MM.1S (cell line): Measurements from ENCODE around the gene OGFOD3.

Experiments used
- DNase-seq: peaks from one replicate; pipeline ENCODE4 v3.0.0-alpha.2; 2015
- H2AFZ ChIP-seq: fragments of 300-600 bp; sonication (generic); 2 replicates; pipeline ENCODE4 v1.6.0; 2016; ENCODE audit warnings: antibody characterized with exemption, low read length
- H3F3A ChIP-seq: fragments of 300-600 bp; sonication (generic); 2 replicates; pipeline ENCODE4 v1.6.1; 2016; ENCODE audit warnings: mild to moderate bottlenecking, antibody characterized with exemption, low read length, moderate library complexity, mixed read lengths; ENCODE audit not compliant: insufficient read depth
- H3K27ac ChIP-seq: fragments of 300-600 bp; sonication (generic); 2 replicates; pipeline ENCODE4 v1.5.1; 2016; ENCODE audit warnings: mild to moderate bottlenecking, low read length
- H3K27me3 ChIP-seq: fragments of 300-600 bp; sonication (generic); replicated peaks from 2 replicates; pipeline ENCODE4 v1.6.0; 2016; ENCODE audit warnings: low read length; ENCODE audit not compliant: insufficient read depth
- H3K36me3 ChIP-seq: fragments of 300-600 bp; sonication (generic); replicated peaks from 2 replicates; pipeline ENCODE4 v1.6.1; 2016; ENCODE audit warnings: mild to moderate bottlenecking, low read length, mixed read lengths; ENCODE audit not compliant: insufficient read depth
- H3K4me1 ChIP-seq: fragments of 300-600 bp; sonication (generic); 2 replicates; pipeline ENCODE4 v1.6.1; 2016; ENCODE audit warnings: low read length, mixed read lengths
- H3K4me2 ChIP-seq: fragments of 300-600 bp; sonication (generic); 2 replicates; pipeline ENCODE4 v1.6.0; 2016; ENCODE audit warnings: low read depth, low read length
- H3K4me3 ChIP-seq: fragments of 300-600 bp; sonication (generic); 2 replicates; pipeline ENCODE4 v1.5.1; 2016; ENCODE audit warnings: low read length, mixed read lengths
- H3K79me2 ChIP-seq: fragments of 300-600 bp; sonication (generic); 2 replicates; pipeline ENCODE4 v1.6.1; 2016; ENCODE audit warnings: mixed run types, low read length, mixed read lengths
- H3K9ac ChIP-seq: fragments of 300-600 bp; sonication (generic); 2 replicates; pipeline ENCODE4 v1.6.1; 2016; ENCODE audit warnings: low read length, mixed read lengths
- H3K9me2 ChIP-seq: fragments of 300-600 bp; sonication (generic); replicated peaks from 2 replicates; pipeline ENCODE4 v1.6.1; 2016; ENCODE audit warnings: mild to moderate bottlenecking, low read length, mixed read lengths; ENCODE audit not compliant: insufficient read depth
- H3K9me3 ChIP-seq: fragments of 300-600 bp; sonication (generic); replicated peaks from 2 replicates; pipeline ENCODE4 v1.6.1; 2016; ENCODE audit warnings: mild to moderate bottlenecking, low read length, mixed read lengths; ENCODE audit not compliant: insufficient read depth
- H4K20me1 ChIP-seq: fragments of 300-600 bp; sonication (generic); 2 replicates; pipeline ENCODE4 v1.6.1; 2016; ENCODE audit warnings: mild to moderate bottlenecking, low read length, moderate library complexity, mixed read lengths; ENCODE audit not compliant: insufficient read depth
- CTCF ChIP-seq: fragments of 300-600 bp; sonication (generic); IDR thresholded peaks from 2 replicates; pipeline ENCODE4 v1.5.1; 2016; ENCODE audit warnings: antibody characterized with exemption, low read length, mixed read lengths
- EZH2 ChIP-seq: fragments of 300-600 bp; sonication (generic); optimal IDR thresholded peaks from 2 replicates; pipeline ENCODE3; 2017; ENCODE audit warnings: low read depth, mild to moderate bottlenecking, antibody characterized with exemption, low read length, mixed read lengths
- EZH2phosphoT487 ChIP-seq: fragments of 300-600 bp; sonication (generic); IDR thresholded peaks from 2 replicates; pipeline ENCODE4 v1.6.1; 2018; ENCODE audit warnings: antibody characterized with exemption, low read length

The OGFOD3 gene

GRCh38 chr17:82355770-82356427 is 62.5 kb downstream of the OGFOD3 start:
- TF ChIP-seq CTCF (no peak), EZH2 (no peak)
- no peaks in the 10 kb centered on the region for H3K9me2 ChIP-seq
- H3K36me3 ChIP-seq = no peaks in the 10 kb centered on the region
- H3K4me1 ChIP-seq = peaks cover 50% of the 10 kb centered on the region
- no peaks in the 10 kb centered on the region for H3K79me2 ChIP-seq
- no peak overlapping the region for H3K27ac ChIP-seq
- H3K9me3 ChIP-seq = no peaks in the 10 kb centered on the region
- peaks cover 18% of the 10 kb centered on the region for H3F3A ChIP-seq
- H3K4me2 ChIP-seq = no peak overlapping the region
- no peak overlapping the region for H3K4me3 ChIP-seq
- H3K27me3 ChIP-seq = no peaks in the 10 kb centered on the region
- H4K20me1 ChIP-seq = no peaks in the 10 kb centered on the region
- H3K9ac ChIP-seq = no peak overlapping the region
- H2AFZ ChIP-seq = no peak overlapping the region
- DNase-seq = no peak

- Histone ChIP-seq H3K4me2 (no peak overlapping the region), H3K79me2 (no peaks in the 10 kb centered on the region)
- TF ChIP-seq EZH2phosphoT487 (no peak), EZH2 (no peak), CTCF (no peak)
These were observed 63.5 kb downstream of the OGFOD3 start for GRCh38 chr17:82354804-82355308.

GRCh38 chr17:82353484-82353883 is 64.9 kb downstream of the OGFOD3 start:
- no peaks in the 10 kb centered on the region for H3K9me3 ChIP-seq
- H3K27me3 ChIP-seq = no peaks in the 10 kb centered on the region
- H4K20me1 ChIP-seq = no peaks in the 10 kb centered on the region
- H3K4me1 ChIP-seq = peaks cover 55% of the 10 kb centered on the region
- no peaks in the 10 kb centered on the region for H3K36me3 ChIP-seq
- no peak for DNase-seq
- H3K9me2 ChIP-seq = no peaks in the 10 kb centered on the region
- no peak overlapping the region for H3K4me3 ChIP-seq
- H3K27ac ChIP-seq = no peak overlapping the region
- peaks cover 33% of the 10 kb centered on the region for H3F3A ChIP-seq
- TF ChIP-seq EZH2 = no peak
- TF ChIP-seq CTCF = no peak
- TF ChIP-seq EZH2phosphoT487 = no peak
- no peak overlapping the region for H3K9ac ChIP-seq
- no peak overlapping the region for H3K4me2 ChIP-seq
- H3K79me2 ChIP-seq = no peaks in the 10 kb centered on the region
- H2AFZ ChIP-seq = no peak overlapping the region

More at GRCh38 chr17:82354804-82355308, 63.5 kb downstream of the OGFOD3 start:
- peaks cover 28% of the 10 kb centered on the region for H3F3A ChIP-seq
- no peaks in the 10 kb centered on the region for H4K20me1 ChIP-seq
- H3K9ac ChIP-seq = no peak overlapping the region
- H3K27me3 ChIP-seq = no peaks in the 10 kb centered on the region
- DNase-seq = no peak
- H3K36me3 ChIP-seq = no peaks in the 10 kb centered on the region
- no peak overlapping the region for H2AFZ ChIP-seq
- no peak overlapping the region for H3K27ac ChIP-seq
- no peak overlapping the region for H3K4me3 ChIP-seq
- peaks cover 59% of the 10 kb centered on the region for H3K4me1 ChIP-seq
- no peaks in the 10 kb centered on the region for H3K9me2 ChIP-seq
- H3K9me3 ChIP-seq = no peaks in the 10 kb centered on the region
